PFSK-1 (cell line): ENCODE measurements around the gene DOCK4.

Source experiments
- FOXP2 ChIP-seq: optimal IDR thresholded peaks from 2 replicates; pipeline ENCODE3; 2011; ENCODE audit warnings: borderline replicate concordance, control low read depth, inconsistent platforms; ENCODE audit not compliant: insufficient read depth; ENCODE audit errors: extremely low read length, extremely low read depth
- POLR2AphosphoS5 ChIP-seq: IDR thresholded peaks from 2 replicates; pipeline ENCODE4 v1.6.1; 2012; ENCODE audit warnings: low read depth, mild to moderate bottlenecking, control low read depth, low read length, moderate library complexity
- SIN3A ChIP-seq: IDR thresholded peaks from 2 replicates; pipeline ENCODE4 v1.6.1; 2012; ENCODE audit warnings: mild to moderate bottlenecking, low read length, moderate library complexity, borderline replicate concordance; ENCODE audit not compliant: insufficient read depth
- TAF1 ChIP-seq: IDR thresholded peaks from 2 replicates; pipeline ENCODE4 v1.6.1; 2012; ENCODE audit warnings: low read length, control low read depth, borderline replicate concordance; ENCODE audit not compliant: insufficient read depth
- TF ChIP-seq, protein P1 (sequence below), 2 experiments: IDR thresholded peaks; 2 replicates each; pipeline versions ENCODE4 v1.6.1 to v1.8.0; 2011 to 2012; ENCODE audit warnings: low read depth in 2 of 2, low read length in 2 of 2, control low read depth in 1 of 2, inconsistent platforms in 1 of 2, mild to moderate bottlenecking in 1 of 2, moderate library complexity in 1 of 2; ENCODE audit not compliant: insufficient read depth in 1 of 2

Gene DOCK4

DNA sequence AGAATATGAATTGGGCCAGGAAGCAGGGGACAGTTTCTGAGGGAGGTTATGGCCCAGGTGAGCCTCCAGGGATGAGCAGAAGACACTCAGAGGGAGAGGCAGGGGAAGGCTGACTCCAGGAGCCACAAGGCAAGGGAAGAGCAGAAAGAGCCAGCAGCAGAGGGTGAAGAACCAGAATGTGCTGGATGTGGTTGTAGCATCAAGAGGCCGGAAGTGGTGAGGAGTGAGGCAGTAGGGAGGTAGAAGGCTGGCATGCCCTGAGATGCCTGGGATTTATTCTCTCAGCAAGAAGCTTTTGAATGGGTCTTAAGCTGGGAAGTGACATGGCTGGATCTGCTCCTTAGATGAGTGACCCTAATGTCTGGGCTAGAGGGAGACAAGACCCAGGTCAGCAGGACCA, 311.7 kb downstream of the DOCK4 start:
- TF ChIP-seq SIN3A = no peak
- no peak for TF ChIP-seq FOXP2
- no peak for TF ChIP-seq TAF1
- TF ChIP-seq POLR2AphosphoS5 = no peak
- TF ChIP-seq, protein P1, sequence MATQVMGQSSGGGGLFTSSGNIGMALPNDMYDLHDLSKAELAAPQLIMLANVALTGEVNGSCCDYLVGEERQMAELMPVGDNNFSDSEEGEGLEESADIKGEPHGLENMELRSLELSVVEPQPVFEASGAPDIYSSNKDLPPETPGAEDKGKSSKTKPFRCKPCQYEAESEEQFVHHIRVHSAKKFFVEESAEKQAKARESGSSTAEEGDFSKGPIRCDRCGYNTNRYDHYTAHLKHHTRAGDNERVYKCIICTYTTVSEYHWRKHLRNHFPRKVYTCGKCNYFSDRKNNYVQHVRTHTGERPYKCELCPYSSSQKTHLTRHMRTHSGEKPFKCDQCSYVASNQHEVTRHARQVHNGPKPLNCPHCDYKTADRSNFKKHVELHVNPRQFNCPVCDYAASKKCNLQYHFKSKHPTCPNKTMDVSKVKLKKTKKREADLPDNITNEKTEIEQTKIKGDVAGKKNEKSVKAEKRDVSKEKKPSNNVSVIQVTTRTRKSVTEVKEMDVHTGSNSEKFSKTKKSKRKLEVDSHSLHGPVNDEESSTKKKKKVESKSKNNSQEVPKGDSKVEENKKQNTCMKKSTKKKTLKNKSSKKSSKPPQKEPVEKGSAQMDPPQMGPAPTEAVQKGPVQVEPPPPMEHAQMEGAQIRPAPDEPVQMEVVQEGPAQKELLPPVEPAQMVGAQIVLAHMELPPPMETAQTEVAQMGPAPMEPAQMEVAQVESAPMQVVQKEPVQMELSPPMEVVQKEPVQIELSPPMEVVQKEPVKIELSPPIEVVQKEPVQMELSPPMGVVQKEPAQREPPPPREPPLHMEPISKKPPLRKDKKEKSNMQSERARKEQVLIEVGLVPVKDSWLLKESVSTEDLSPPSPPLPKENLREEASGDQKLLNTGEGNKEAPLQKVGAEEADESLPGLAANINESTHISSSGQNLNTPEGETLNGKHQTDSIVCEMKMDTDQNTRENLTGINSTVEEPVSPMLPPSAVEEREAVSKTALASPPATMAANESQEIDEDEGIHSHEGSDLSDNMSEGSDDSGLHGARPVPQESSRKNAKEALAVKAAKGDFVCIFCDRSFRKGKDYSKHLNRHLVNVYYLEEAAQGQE (IDR thresholded peaks at IDR 0.05; ENCODE audit: insufficient read depth in 1 of 2, low read depth in 2 of 2, low read length in 2 of 2) = no peak

DNA sequence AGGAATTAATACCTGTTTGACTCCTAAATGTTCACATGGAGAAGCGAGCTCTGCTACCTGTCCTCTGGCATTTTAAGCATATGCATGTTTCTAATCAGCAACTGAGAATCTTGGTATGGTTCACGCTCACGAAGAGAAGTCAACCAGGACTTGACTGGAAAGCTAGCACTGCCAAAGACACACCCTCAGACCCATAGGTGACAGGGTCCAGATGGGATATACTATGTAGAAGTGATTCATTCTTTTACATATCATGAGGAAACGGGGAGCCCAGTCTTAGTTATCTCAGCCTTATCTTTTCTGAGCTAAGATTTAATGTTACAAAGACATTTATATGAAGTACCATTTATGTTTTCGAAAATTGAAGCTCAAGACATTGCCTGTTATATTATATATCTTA, 313.0 kb downstream of the DOCK4 start:
- TF ChIP-seq SIN3A (no peak), TAF1 (no peak), POLR2AphosphoS5 (no peak), FOXP2 (no peak)
- TF ChIP-seq, protein P1 (IDR thresholded peaks at IDR 0.05; ENCODE audit: insufficient read depth in 1 of 2, low read depth in 2 of 2, low read length in 2 of 2) = no peak

DNA sequence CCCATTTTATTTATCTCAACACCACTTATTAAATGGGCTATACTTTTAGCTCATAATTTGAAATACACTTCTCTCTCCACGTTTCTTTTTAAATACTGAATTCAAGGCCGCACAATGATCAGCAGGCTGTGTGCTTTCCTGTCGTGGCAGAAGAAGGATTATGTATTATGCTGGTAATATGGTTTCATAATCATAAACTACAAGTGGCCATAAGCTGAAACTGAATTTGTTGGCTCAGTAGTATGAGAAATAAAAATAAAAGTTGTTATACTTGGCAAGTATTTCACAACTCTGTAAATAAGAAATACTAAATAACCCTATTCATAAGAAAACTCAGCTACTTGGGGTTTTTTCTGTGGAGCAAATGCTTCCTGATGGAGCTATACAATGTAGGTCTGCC, 313.6 kb downstream of the DOCK4 start:
- TF ChIP-seq SIN3A = no peak
- TF ChIP-seq, protein P1 (IDR thresholded peaks at IDR 0.05; ENCODE audit: insufficient read depth in 1 of 2, low read depth in 2 of 2, low read length in 2 of 2) = no peak
- no peak for TF ChIP-seq POLR2AphosphoS5
- TF ChIP-seq TAF1 = no peak
- no peak for TF ChIP-seq FOXP2

DNA sequence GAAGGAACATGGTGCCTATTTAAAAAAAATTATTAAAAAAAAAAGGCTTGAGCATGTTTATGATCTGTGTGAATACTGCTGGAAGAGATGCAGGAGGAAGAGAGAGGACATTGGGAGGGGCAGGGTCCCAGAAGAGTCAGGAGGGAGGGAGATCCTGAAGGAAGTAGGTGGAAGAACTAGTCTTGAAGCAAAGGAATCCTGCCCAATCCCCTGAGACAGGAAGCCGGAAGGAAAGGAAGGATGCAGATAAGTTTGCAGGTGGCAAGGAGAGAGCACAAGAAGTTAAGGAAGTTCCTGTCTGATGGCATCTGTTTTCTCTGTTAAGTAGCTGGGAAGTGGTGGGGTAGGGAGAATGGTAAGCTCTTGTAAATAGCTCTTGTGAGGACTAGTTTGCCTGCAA, 318.5 kb downstream of the DOCK4 start:
- TF ChIP-seq POLR2AphosphoS5 (no peak), FOXP2 (no peak), TAF1 (no peak), SIN3A (no peak)
- TF ChIP-seq, protein P1 (IDR thresholded peaks at IDR 0.05; ENCODE audit: insufficient read depth in 1 of 2, low read depth in 2 of 2, low read length in 2 of 2) = no peak

DNA sequence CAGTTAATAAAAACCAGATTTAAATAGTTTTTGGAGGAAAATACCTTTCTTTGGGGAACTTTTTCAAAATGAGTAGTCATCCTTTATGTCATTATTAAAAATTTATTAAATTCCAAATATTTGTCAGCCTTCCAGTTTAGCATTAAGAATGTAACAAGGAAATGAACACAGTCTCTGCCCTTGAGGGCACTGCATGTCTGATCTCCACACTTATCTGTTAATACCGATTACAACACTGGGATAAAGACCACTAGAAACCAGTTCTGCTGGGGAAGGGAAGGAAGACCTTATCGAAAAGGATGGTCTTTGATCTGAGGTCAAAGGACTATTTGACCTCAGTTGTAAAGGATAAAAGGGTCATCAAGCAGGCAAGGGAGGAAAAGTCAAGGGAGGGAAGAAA, 320.0 kb downstream of the DOCK4 start:
- no peak for TF ChIP-seq SIN3A
- TF ChIP-seq TAF1 = no peak
- TF ChIP-seq, protein P1 (IDR thresholded peaks at IDR 0.05; ENCODE audit: insufficient read depth in 1 of 2, low read depth in 2 of 2, low read length in 2 of 2) = no peak
